HL-60 (cell line): Measurements from ENCODE around the gene COPE.

ENCODE experiments used
- DNase-seq, 2 experiments: peaks; one replicate each; pipeline ENCODE4 v3.0.0-alpha.2; 2010 to 2020; ENCODE audit warnings: low read depth in 1 of 2, low spot score in 1 of 2
- H3K27ac ChIP-seq: fragments of 250-450 bp; sonication (Bioruptor Pico); replicated peaks from 2 replicates; pipeline ENCODE4 v1.5.1; 2020; ENCODE audit warnings: mild to moderate bottlenecking, moderate library complexity
- H3K27me3 ChIP-seq: fragments of 250-450 bp; sonication (Bioruptor Pico); 2 replicates; pipeline ENCODE4 v1.5.1; 2021; ENCODE audit warnings: mild to moderate bottlenecking, moderate library complexity; ENCODE audit not compliant: insufficient read depth, poor library complexity, severe bottlenecking
- H3K4me3 ChIP-seq: replicated peaks from 2 replicates; pipeline ENCODE4 v1.5.1; 2011; ENCODE audit warnings: mild to moderate bottlenecking, control low read depth, low read length; ENCODE audit not compliant: insufficient read depth
- CTCF ChIP-seq: IDR thresholded peaks from one replicate; pipeline ENCODE4 v1.5.1; 2011; ENCODE audit warnings: low read length, control low read depth, inconsistent platforms; ENCODE audit not compliant: insufficient read depth
- GABPA ChIP-seq: IDR thresholded peaks from 2 replicates; pipeline ENCODE4 v1.6.1; 2012; ENCODE audit warnings: low read depth
- POLR2AphosphoS5 ChIP-seq: IDR thresholded peaks from 2 replicates; pipeline ENCODE4 v1.6.1; 2012; ENCODE audit warnings: low read depth
- REST ChIP-seq: IDR thresholded peaks from 2 replicates; pipeline ENCODE4 v1.6.1; 2012; ENCODE audit warnings: low read depth; ENCODE audit not compliant: insufficient replicate concordance
- SPI1 ChIP-seq: IDR thresholded peaks from 2 replicates; pipeline ENCODE4 v1.6.1; 2012; ENCODE audit warnings: low read depth, mild to moderate bottlenecking, borderline replicate concordance

Gene COPE

GRCh38 chr19:18915639-18916038 is 3.5 kb downstream of the COPE start:
- no peak overlapping the region for H3K27ac ChIP-seq
- DNase-seq = peak in 1 of 2 experiments; percentile 46
- TF ChIP-seq POLR2AphosphoS5 = no peak
- TF ChIP-seq CTCF = peak; percentile 23

GRCh38 chr19:18913466-18913865 is 5.7 kb downstream of the COPE start:
- DNase-seq = no peak
- TF ChIP-seq SPI1 (no peak), POLR2AphosphoS5 (no peak), CTCF (no peak), REST (no peak), GABPA (no peak)
- H3K4me3 ChIP-seq = no peak overlapping the region
- no peaks in the 10 kb centered on the region for H3K27me3 ChIP-seq
- H3K27ac ChIP-seq = no peak overlapping the region

More at GRCh38 chr19:18915639-18916038, 3.5 kb downstream of the COPE start:
- Histone ChIP-seq H3K27me3 (no peaks in the 10 kb centered on the region), H3K4me3 (no peak overlapping the region)

- no peak for TF ChIP-seq REST
- TF ChIP-seq GABPA = no peak
- no peak for TF ChIP-seq CTCF
- Histone ChIP-seq H3K27me3 (no peaks in the 10 kb centered on the region), H3K27ac (no peak overlapping the region), H3K4me3 (no peak overlapping the region)
- no peak for DNase-seq
Measured at GRCh38 chr19:18912933-18913332, 6.3 kb downstream of the COPE start.

GRCh38 chr19:18910801-18911436 is 8.3 kb downstream of the COPE start:
- no peak overlapping the region for H3K4me3 ChIP-seq
- no peak for DNase-seq
- no peak overlapping the region for H3K27ac ChIP-seq
- H3K27me3 ChIP-seq = no peaks in the 10 kb centered on the region
- TF ChIP-seq POLR2AphosphoS5 (no peak), SPI1 (no peak), GABPA (no peak), CTCF (no peak), REST (no peak)
